Activated gamma-delta T cell treated with Interleukin-2 at 50 U/mL for 16 hours (primary cell): ENCODE data around the gene CD300A.

ENCODE experiments used
- DNase-seq: peaks from one replicate; pipeline ENCODE4 v3.0.0-alpha.2; 2020

Gene CD300A

GRCh38 chr17:74522381-74523105, 56.1 kb downstream of the CD300A start:
- DNase-seq, result no peak

GRCh38 chr17:74523308-74523707, 56.9 kb downstream of the CD300A start:
- no peak for DNase-seq

- DNase-seq, result no peak
Observed at GRCh38 chr17:74524653-74525464, 58.4 kb downstream of the CD300A start.

GRCh38 chr17:74525465-74525725, 59.0 kb downstream of the CD300A start:
- no peak for DNase-seq

- no peak for DNase-seq
Observed at GRCh38 chr17:74525781-74526288, 59.4 kb downstream of the CD300A start.

GRCh38 chr17:74526681-74527080, 60.2 kb downstream of the CD300A start:
- DNase-seq, result no peak

- no peak for DNase-seq
Observed at GRCh38 chr17:74527081-74527480, 60.6 kb downstream of the CD300A start.

- no peak for DNase-seq
Observed at GRCh38 chr17:74527756-74528155, 61.3 kb downstream of the CD300A start.

- DNase-seq, result no peak
Observed at GRCh38 chr17:74528491-74529199, 62.2 kb downstream of the CD300A start.

- no peak for DNase-seq
Observed at GRCh38 chr17:74529243-74529642, 62.8 kb downstream of the CD300A start.

GRCh38 chr17:74530831-74531150, 64.4 kb downstream of the CD300A start:
- no peak for DNase-seq

- DNase-seq, result no peak
Observed at GRCh38 chr17:74531231-74531761, 64.9 kb downstream of the CD300A start, which contains the start of gene CD300LB. Gene CD300LB (minus strand): TSS chr17:74531475. CDS start chr17:74531350, 125 bp downstream.

- DNase-seq, result no peak
Observed at GRCh38 chr17:74532115-74532514, 65.7 kb downstream of the CD300A start.
